DMS79 treated with DMSO at 0.1 percent for 48 hours (cell line): ENCODE measurements around the gene TSPO.

Experiments
- DNase-seq: peaks from one replicate; lab custom pipeline; 2025; lab: John Stamatoyannopoulos, UW

The TSPO gene

DNA sequence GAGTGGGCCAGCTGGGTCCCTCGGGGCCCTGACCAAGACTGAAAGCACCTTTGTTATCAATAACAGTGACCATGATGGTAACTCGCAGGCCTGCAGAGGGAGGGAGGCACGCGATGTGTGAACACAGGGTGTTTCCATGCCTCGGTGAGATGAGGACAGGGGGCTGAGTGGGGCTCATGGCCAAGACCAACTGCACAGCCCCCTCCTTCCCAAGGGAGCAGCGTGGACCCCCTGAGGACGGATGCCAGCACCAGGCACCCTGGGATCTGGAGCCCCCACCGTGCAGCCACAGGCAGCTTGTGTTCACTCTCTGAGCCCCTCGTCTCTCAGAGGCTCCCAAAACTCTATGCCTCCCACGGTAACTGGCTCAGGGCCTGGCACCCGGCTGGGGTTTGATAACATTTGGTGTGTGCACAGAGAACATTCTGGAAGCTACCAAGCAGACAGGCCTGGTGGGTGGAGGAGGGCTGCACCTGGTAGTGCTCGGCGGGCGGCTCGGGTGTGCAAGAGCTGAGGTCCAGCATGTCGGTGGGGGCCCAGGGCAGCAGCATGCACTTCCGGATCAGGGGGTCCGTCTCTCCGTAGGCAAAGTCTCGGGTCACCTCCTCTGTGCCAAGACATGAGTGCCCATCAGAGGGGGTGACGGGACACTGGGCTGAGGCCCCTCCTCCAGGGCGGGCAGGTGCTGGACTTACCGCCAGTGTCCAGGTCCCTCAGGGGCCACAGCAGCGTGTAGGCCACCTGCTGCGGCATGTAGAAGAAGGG, 28.0 kb downstream of the TSPO start:
- DNase-seq = no peak

DNA sequence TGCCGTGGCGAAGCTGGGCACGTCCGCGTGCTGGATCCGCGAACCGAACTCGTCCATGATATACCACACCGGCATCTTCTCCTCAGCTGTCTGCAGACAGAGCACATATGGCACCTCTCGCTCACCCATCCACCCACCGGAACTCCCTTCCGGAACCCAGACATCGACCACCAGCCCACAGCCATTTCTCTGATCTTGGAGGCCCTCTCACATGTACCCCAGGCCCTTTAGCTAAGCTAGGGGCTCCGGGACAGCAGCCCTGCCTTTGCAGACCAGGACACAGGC, 28.5 kb downstream of the TSPO start:
- DNase-seq = no peak

DNA sequence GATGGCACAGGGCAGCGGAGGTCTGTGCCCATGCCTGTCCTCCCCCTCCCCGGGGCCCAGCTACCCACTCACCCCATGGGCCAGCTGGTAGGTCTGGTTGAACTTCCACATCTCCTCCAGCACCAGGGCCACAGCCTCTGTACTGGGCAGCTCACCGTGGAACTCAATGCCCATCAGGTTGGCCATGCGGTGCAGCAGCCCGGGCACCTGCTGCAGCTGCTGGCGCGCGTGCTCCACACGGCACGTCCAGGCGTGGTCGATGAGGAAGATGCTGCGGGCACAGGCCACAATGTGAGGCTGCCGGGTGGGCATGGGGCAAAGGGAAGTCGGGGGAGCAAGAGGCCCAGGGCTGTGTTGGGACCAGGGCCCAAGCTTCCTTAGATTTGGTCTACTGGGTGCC, 29.3 kb downstream of the TSPO start:
- no peak for DNase-seq

DNA sequence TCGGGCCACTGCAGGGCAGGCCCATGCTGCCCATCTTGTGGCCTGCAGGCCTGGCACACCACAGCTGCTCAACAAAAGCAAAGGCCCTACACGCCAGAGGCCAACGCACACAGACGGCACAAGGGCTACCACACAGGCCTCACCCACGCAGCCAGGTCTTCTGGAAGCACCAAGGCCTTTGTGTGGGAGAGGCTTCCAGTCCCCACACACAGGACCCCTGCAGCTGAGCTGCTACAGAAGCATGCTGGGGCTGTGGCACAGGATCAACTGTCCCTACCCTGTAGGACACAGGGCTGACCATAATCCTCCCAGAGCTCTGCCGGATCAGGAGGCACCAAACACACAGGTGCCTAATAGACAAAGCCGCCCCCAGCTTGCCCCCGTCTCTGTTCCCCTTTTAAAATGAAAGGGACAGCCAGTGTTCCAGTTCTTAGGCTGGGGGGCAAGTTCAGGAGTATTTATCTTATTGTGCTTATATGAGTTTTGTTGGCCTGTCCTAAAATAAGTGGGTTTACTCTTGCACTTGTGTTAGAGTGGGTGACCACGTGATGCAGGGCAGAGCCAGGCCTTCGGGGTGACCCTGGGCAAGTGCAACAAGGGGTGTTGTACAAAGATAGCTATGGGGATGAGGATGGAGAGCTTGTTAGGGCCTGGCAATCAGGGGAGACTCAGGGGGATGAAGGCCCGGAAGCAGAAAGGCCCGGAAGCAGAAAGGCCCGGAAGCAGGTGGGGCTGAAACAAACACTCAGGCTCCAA, 30.1 kb downstream of the TSPO start:
- DNase-seq = no peak

DNA sequence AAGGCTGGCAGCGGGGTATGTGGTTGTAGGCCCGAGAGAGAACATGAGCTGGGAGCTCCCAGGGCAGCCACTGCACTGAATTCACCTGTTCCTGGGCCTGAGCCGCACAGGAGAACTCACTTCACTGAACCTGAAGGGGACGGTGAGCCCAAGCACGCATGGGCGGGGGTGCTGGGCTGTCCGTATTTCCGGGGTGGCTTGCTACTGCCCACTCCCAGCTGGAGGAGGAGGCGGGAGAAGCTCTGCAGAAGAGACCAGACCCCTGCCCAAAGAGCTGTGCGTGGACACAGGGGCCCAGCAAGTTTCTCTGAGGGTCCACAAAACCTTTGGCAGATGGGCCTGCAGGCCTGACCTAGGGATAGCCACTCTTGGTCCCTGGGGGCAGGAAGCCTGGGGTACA, 30.8 kb downstream of the TSPO start:
- no peak for DNase-seq

DNA sequence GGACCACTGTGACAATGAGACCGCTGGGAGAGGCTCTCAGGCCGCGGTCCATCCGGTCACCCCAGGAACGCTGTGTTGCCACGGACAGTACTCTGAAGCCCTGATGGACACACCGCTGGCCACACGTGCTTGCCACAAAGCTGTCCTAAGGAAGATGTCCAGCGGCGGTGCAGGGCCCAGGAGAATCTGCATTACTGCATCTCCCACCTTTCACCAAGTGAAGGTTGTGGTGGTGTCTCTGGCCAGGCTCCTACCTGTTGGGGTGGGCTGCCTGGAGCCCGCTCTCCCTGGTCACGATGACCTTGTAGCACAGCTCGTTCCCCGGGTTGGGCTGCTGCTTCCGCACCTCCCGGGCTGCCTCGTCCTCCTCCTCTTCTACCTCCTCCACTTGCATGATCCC, 31.4 kb downstream of the TSPO start:
- DNase-seq = no peak

DNA sequence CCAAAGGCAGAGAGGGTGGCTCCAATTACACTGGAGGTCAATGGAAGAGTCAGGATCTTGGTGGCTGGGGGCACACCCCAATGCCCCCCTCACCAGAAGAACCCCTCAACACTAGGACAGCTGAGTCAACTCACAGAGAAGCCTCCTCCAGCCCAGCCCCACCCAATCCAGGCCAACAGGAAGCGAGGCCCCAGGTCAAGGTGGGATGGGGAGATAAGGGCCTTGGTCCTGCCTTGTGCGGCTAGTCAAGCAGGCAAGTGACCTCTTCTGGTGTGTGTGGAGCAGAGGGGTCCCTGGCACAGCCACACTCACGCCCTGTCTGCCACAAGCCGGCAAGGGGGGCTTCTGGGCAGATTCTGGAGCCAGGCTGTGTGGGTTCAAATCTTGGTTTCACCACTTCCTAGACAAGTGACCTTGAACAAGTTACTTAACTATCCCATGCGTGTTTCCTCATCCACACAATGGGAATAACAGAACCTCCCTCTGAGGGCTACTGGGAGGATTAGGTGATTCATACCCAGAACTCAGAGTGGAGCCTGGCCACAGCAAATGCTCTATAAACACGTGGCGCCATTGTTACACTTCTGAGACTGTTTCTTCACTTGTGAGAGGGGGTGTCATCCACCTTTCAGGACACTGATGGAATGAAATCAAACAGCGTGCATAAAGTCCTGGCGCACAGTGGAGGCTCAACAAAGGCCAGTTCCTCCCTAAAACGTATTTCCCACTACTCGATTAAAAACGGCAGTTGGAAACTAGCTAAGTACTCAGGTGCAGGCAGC, 32.3 kb downstream of the TSPO start:
- no peak for DNase-seq

DNA sequence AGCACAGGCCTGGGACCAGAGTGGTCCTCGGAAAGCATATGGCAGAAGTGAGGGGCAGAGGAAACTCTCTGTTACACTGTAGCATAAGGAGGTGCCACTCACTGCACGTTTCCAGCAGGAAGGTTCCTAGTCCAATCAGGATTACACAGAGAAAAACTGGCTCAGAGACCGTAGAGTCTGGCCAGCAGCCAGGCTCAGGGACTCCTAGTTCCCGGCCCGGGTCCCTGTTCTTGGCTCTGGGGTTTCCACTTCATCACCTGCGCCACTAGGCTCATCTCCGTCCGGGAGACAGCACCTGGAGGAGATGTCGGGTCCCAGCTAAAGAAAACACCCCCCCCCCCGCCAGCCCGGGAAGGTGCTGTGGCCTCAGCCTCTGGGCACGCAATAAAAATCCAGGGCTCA, 34.5 kb downstream of the TSPO start:
- peak; percentile 19 for DNase-seq

DNA sequence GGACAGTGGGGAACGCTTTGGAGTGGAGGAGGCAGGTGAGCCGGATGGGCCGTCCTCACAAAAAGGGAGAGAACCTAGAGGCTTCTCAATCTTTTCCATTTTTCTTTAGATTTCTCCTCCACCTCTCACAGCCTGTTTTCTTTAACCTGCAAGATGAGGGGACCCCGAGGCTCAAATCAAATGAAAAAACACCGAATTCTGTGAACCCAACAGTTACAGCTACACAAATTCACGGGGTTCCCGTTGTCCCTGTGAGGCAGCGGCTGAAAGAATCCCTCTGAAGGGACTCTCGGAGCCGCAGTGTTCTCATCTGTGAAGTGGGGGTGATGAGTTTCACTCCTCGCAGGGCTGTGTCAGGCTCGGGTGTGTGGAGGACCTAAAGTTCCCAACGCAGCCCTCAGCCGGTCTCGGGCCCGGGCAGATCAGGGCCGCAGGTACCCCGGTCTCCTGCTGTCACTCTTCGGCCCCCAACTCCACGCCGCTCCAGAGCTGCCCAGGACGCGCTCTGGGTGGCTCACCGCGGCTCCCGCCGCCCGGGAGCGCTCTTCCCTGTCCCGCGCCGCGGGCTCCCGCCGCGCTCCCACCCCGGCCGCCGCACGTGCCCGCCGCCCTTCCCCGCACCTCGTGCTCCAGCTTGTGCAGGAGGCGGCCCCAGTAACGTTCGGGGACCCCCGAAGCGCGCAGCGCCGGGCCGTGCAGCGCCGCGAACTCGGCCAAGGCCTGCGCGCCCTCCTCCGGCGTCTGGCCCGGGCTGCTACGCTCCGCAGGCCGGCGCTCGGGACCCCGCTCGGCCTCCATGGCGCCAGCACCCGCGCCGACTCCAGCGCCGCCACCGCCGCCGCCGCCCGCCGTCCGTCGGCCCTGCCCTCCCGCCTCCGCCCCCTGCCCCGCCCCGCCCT, 35.2 kb downstream of the TSPO start, which contains the start of gene TTLL12:
TTLL12 (minus strand) TSS at position 863 of the 899 bp plus-strand sequence; CDS start at position 798, 65 bp downstream.
- no peak for DNase-seq

DNA sequence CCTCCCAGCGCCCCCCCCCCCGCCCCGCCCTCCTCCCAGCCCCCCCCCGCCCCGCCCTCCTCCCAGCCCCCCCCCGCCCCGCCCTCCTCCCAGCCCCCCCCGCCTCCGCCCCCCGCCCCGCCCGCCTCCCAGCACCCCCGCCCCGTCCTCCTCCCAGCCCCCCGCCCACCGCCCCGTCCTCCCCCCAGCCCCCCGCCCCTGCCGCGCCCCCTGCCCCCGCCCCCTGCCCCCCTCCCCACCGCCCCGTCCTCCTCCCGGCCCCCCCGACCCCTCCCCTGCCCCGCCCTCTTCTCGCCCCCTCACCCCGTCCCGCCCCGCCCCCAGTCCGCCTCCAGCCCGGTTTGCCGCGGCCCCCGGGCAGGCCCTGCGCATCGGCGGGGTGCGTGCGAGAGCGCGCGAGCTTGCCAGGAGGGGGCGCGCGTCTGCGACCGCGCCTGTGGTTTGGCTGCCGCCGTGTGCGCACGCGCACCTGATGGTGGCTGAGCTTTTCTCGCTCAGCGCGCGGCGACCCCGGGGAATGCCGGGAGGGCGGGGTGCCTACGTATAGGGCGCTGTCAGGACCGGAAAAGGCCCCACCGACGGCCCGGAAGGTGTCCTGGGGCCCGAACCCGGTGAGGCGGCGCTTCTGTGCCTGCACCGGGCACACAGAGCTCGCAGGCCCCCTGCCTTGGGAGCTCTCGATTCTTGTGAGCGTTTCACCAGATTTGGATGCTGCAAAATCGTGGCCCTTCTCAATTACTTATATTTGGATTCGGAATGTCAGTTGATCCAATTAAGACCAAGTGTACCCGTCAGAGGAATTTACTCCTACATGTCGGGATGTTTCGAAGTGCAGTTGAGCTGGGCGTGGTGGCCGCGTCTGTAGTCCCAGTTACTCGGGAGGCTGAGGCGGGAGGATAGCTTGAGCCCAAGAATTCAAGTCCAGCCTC, 36.1 kb downstream of the TSPO start:
- peak; percentile 73 for DNase-seq

DNA sequence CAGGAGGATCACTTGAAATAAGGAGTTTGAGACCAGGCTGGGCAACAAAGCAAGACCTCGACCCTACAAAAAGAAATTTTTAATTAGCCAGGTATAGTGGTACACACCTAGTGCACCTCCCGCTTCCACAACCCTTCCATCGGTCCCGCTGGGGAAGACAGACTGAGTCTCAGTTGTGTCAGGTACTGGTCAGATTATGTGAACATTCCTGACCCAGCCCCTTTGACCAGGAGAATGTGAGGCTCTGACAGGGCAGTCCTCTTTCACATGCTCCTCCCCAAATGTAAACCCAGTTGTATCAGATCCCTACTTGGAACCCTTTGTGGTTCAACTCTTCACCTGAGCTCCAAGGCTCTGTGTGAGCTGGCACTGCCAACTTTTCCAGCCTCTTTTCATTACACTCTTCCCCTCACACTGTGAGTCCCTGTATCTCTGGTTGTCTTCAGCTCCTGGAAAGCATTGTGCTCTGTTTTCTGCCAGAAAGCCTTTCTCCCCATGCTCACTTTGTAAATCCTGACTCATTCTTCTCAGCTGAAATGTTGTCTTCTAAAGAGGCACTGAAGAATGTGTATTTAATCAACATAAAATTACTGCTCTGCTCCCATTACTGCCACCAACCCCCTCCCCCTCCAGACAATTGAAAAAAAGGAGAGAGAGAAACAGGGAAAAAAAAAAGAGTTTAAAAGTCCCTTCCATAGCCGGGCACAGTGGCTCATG, 37.6 kb downstream of the TSPO start:
- no peak for DNase-seq

DNA sequence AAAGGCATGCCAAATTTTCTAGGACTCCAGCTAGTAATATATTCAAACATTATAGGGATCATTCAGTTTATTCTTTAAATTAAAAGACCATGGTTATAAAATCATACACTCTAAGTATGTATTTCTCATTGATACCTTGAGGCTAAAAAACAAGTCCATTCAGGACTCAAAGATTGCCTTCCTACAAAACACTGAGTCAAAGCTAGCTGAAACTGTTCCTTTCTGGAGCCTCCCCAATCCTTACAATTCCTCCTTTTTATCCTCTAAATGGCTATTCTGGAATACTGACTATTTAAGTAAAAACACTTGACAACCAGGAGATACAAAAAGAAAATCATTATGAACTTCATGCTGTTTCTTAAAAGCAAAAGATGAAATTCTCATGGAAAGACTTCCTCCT, 40.5 kb downstream of the TSPO start:
- no peak for DNase-seq

DNA sequence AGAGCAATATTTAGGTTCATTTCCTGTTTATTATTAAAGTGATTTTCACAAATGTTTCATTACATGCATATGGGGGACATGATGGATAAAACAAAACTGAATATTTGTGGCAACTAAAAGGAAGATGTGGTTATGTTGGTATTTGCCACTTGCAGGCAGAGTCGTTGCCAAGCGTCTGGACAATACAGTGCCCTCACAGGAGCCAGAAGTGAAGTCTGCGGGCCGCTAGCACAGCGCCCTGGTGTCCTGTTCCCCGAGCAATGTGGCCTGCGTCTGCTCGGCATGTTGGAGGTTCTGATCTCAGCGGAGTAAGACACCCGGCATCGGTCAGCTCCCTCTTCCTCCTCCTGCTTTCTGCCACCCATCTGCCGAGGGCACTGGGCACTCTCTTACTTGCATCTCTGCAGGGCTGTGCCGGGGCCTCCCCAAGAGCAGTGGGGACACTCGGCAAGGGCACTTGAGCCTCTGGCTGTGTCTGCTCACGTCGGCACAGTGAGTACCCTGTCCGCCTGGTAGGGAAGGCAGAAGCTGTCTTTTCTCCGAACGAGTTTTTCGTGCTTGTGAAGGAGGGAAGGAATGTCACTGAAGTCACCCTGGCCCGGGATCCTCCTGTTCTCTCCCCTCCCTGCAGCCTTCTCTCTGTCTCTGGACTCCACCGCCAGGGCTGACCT, 46.0 kb downstream of the TSPO start:
- peak; percentile 9 for DNase-seq

DNA sequence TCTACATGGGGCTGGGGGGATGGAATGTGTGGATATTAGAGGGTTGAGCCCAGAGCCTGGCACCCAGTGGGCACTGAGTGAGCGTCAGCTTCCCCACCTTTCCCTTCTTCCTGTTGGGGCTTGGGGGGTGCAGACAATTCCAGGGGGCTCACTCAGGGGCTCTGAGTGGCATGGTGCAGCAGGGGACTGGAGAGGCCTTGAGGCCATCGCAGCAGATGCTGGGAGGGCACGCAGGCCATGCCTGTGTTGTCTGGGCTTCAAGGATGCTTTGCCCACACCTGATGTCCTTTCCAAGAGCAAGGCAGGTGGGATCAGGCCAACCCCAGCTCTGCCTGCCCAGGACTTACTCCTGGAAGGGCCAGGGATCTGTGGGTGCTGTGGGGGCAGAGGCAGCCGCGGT, 46.8 kb downstream of the TSPO start:
- no peak for DNase-seq

DNA sequence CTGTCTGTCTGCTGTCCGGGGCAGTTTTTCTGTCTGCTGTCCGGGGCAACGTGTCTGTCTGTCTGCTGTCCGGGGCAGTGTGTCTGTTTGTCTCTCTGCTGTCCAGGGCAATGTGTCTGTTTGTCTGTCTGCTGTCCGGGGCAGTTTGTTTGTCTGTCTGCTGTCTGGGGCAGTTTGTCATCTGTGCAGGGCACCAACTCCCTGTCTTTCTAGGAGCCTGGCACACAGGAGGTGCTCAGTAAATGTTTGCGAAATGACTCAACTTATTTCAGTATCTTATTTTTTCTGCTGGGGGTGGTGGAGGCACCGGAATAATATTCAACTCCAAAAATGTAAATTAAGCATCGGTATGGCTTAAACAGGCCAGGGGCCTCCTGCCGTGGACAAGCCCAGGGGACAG, 47.6 kb downstream of the TSPO start:
- DNase-seq = no peak

DNA sequence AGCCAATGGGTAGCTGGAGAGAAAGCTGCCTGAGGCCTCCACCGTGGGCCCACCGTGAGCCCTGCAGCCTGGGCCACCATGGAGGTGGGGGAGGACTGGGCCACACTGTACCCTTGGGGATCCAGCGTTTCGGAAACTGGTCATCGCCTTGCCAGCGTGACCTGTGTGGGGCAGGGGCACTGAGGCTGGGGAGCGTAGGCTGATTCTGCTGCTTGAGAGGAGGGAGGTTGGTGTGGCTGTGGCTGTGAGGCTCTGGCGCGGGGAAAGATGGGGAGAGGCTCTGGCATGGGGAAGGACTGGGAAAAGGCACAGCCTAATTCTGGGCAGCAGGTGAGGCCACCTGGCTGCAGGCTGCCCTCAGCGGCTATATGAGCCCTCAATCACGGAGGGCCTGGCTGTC, 48.2 kb downstream of the TSPO start:
- DNase-seq = no peak

DNA sequence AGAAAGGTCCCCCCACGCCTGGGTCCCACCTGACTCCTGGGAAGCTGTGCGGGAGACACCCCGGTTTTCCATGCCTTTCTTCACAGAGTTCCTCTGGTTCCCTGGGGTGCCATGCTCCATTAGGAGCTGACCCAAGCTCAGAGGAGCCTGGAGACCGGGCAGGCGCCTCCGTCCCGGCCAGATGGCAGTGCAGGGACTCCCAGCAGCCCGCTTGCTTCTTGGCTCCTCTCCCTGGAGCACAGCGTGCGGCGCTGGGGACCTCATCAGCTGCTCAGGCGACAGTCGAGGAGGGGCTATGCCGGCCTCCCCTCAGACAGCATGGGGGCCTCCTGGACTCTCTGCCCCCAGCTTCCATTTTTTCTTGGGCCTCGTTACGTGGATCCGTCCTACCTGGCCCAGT, 48.7 kb downstream of the TSPO start:
- no peak for DNase-seq

DNA sequence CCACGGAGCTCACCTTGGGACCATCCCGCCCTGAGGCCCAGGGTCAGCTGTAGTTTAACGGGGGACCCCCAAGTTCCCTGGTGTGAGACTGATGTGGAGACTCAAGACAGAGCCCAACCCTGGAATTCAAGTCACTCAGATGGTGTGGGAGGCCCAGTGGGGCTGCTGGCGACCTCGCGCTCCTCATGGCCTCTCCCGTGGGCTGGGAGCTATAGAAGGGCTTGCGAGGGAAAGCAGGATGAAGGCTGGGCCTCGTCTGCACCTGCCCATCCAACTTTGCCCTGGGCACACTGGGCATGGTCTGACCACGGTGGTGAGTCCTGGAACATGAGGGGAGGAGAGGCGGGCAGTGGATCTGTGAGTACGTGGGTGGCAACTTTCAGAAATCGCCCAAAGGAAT, 49.2 kb downstream of the TSPO start:
- DNase-seq = no peak

DNA sequence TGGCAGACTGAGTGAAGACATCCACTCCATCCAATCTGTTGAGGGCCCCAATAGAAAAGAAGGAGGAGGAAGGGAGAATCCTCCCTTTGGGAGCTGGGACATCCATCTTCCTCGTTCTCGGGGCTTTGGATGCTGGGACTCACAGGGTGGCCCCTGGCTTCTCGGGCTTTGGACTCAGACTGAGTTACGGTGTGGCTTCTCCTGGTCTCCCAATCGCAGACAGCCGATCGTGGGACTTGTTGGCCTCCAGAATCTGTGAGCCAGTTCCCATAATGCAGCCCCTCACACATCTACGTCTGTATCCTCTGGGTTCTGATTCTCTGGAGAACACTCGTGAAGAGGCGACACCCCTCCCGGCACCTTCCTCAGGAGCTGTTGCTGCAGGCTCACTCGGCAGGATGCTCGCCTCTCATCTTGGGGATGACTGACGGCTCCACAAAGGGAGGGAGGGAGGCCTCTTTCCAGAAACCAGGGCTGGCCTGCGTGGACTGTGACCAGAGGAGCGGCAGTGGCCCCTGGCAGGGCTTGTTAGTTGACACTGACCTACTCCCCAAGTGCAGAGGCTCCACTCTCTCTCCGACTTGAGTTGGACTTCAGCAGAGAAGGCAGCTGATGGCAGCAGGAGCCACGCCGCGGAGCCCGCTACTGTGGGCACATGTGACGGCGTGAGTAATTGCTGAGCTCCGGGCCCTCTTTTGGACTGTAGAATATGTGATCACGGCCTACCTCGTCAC, 50.3 kb downstream of the TSPO start:
- no peak for DNase-seq
